ENCODE data around the gene OSMR. TPM values are rescaled to one million over a fixed set of nuclear protein-coding genes. Genes with fewer than 3 reads are reported as not detected.

OSMR gene
- total RNA-seq, 1 experiment from 2014 or later: 46.0 TPM

GRCh38 chr5:38913714-38914113 is 67.9 kb downstream of the OSMR start:
- BruUV-seq (replicated peaks): no TSS peak
- H3K9me3 ChIP-seq (ENCODE audit: control insufficient read depth in 1 of 2, insufficient read depth in 1 of 2, low read depth in 1 of 2, low read length in 2 of 2): no peaks in the 10 kb centered on the region; a peak in 1 of 4 replicates
- H4K20me1 ChIP-seq (ENCODE audit: insufficient read depth): no peaks in the 10 kb centered on the region
- H3K27ac ChIP-seq (ENCODE audit: low read depth, low read length): no peak overlapping the region
- ChIA-PET POLR2A (no interaction called here), RAD21 (ENCODE audit: low non-redundant PET in 1 of 2, low total read pairs in 2 of 2, uncharacterized antibody in 2 of 2, unreplicated experiment in 2 of 2) (no interaction called here), CTCF (interaction anchor here (2.0 kb wide), 1 partner anchor 8 kb away, joined by 10 read pairs; no protein-coding TSS in a partner anchor)
- intact Hi-C loops (cut with micrococcal nuclease): no loop called here
- DNase-seq (ENCODE audit: low read depth, low spot score): no peak
- H3K27me3 ChIP-seq (ENCODE audit: insufficient read depth, low read length): no peaks in the 10 kb centered on the region
- H3K79me2 ChIP-seq (ENCODE audit: insufficient read depth, low read length): no peaks in the 10 kb centered on the region
- no peaks in the 10 kb centered on the region for H3K4me1 ChIP-seq (ENCODE audit: control insufficient read depth in 1 of 2, insufficient read depth in 2 of 2, low read length in 2 of 2)
- ATAC-seq: no peak
- H3K36me3 ChIP-seq (ENCODE audit: control insufficient read depth in 1 of 2, insufficient read depth in 2 of 2, low read length in 2 of 2): peaks cover 2 to 13% of the 10 kb centered on the region in 2 experiments; a peak in 3 of 4 replicates
- TF ChIP-seq POLR2AphosphoS5 (IDR thresholded peaks at IDR 0.05; ENCODE audit: low read depth, low read length): no peak
- TF ChIP-seq CBX3 (IDR thresholded peaks at IDR 0.05; ENCODE audit: low read depth): no peak
- TF ChIP-seq SRF (IDR thresholded peaks at IDR 0.05; ENCODE audit: low read depth): no peak
- no peak for TF ChIP-seq MAX (IDR thresholded peaks at IDR 0.05)
- TF ChIP-seq ZNF274 (IDR thresholded peaks at IDR 0.05; ENCODE audit: low read depth, low read length): no peak
- no peak for TF ChIP-seq SP1 (IDR thresholded peaks at IDR 0.05; ENCODE audit: low read depth)
- no peak for TF ChIP-seq FOSL1 (IDR thresholded peaks at IDR 0.05; ENCODE audit: low read depth)
- TF ChIP-seq ATF3 (IDR thresholded peaks at IDR 0.05): no peak
- no peak for TF ChIP-seq ZFX (IDR thresholded peaks at IDR 0.05)
- TF ChIP-seq RAD21 (IDR thresholded peaks at IDR 0.05; ENCODE audit: low read depth): no peak
- no peak for TF ChIP-seq POLR2A (IDR thresholded peaks at IDR 0.05; ENCODE audit: borderline replicate concordance, extremely low read depth, insufficient read depth, insufficient read length)
- TF ChIP-seq, protein P1, sequence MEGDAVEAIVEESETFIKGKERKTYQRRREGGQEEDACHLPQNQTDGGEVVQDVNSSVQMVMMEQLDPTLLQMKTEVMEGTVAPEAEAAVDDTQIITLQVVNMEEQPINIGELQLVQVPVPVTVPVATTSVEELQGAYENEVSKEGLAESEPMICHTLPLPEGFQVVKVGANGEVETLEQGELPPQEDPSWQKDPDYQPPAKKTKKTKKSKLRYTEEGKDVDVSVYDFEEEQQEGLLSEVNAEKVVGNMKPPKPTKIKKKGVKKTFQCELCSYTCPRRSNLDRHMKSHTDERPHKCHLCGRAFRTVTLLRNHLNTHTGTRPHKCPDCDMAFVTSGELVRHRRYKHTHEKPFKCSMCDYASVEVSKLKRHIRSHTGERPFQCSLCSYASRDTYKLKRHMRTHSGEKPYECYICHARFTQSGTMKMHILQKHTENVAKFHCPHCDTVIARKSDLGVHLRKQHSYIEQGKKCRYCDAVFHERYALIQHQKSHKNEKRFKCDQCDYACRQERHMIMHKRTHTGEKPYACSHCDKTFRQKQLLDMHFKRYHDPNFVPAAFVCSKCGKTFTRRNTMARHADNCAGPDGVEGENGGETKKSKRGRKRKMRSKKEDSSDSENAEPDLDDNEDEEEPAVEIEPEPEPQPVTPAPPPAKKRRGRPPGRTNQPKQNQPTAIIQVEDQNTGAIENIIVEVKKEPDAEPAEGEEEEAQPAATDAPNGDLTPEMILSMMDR (IDR thresholded peaks at IDR 0.05 in 2 of 3, conservative IDR thresholded peaks at IDR 0.05 in 1 of 3; ENCODE audit: borderline replicate concordance in 1 of 3, insufficient read depth in 1 of 3, low read depth in 2 of 3, low read length in 2 of 3): no peak
- no peak for TF ChIP-seq SIN3A (IDR thresholded peaks at IDR 0.05; ENCODE audit: low read depth)
- H3K9me2 ChIP-seq (ENCODE audit: insufficient read depth): no peaks in the 10 kb centered on the region
- no peak overlapping the region for H2AFZ ChIP-seq (ENCODE audit: low read depth, low read length, poor library complexity, severe bottlenecking)
- H3K4me2 ChIP-seq (ENCODE audit: low read length): no peak overlapping the region
- H3K4me3 ChIP-seq (replicated peaks in 1 of 2; ENCODE audit: low read depth in 1 of 2, low read length in 2 of 2): no peak overlapping the region
- H3K9ac ChIP-seq (ENCODE audit: low read length): no peak overlapping the region

Measured in HCT116 (cell line).